Osteocyte (in vitro differentiated cells): ENCODE data around the gene QPRT. TPM values are rescaled to one million over a fixed set of nuclear protein-coding genes. Genes with fewer than 3 reads are reported as not detected.

ENCODE experiments used
- DNase-seq: peaks from one replicate; pipeline ENCODE4 v3.0.0; 2021; ENCODE audit warnings: mixed read lengths; ENCODE audit not compliant: unreplicated experiment; ENCODE audit errors: extremely low spot score
- H3K27ac Mint-ChIP-seq: one replicate; pipeline ENCODE4 v1.8.0; 2021; ENCODE audit warnings: mild to moderate bottlenecking, mixed read lengths; ENCODE audit not compliant: unreplicated experiment
- H3K27me3 Mint-ChIP-seq: one replicate; pipeline ENCODE4 v1.8.0; 2021; ENCODE audit warnings: mixed read lengths; ENCODE audit not compliant: unreplicated experiment
- H3K36me3 Mint-ChIP-seq: one replicate; pipeline ENCODE4 v1.8.0; 2021; ENCODE audit warnings: mixed read lengths; ENCODE audit not compliant: unreplicated experiment
- H3K4me1 Mint-ChIP-seq: one replicate; pipeline ENCODE4 v1.8.0; 2021; ENCODE audit warnings: mixed read lengths; ENCODE audit not compliant: unreplicated experiment
- H3K4me3 Mint-ChIP-seq: one replicate; pipeline ENCODE4 v1.8.0; 2021; ENCODE audit warnings: mild to moderate bottlenecking, moderate library complexity, mixed read lengths; ENCODE audit not compliant: unreplicated experiment
- H3K9me3 Mint-ChIP-seq: one replicate; pipeline ENCODE4 v1.8.0; 2021; ENCODE audit warnings: mixed read lengths; ENCODE audit not compliant: unreplicated experiment
- total RNA-seq: library from RNA; stranded (reverse); gene quantifications from 2 replicates; pipeline ENCODE4 v1.2.1, GENCODE V29; 2021
- TF ChIP-seq, protein P1 (sequence below): fragments of 200-600 bp; sonication (generic); IDR thresholded peaks from 2 replicates; pipeline ENCODE4 v1.5.0; 2021; ENCODE audit warnings: antibody characterized with exemption, mild to moderate bottlenecking, moderate library complexity

The QPRT gene
- total RNA-seq, 1 donor from 2014 or later: 23.5 TPM

DNA sequence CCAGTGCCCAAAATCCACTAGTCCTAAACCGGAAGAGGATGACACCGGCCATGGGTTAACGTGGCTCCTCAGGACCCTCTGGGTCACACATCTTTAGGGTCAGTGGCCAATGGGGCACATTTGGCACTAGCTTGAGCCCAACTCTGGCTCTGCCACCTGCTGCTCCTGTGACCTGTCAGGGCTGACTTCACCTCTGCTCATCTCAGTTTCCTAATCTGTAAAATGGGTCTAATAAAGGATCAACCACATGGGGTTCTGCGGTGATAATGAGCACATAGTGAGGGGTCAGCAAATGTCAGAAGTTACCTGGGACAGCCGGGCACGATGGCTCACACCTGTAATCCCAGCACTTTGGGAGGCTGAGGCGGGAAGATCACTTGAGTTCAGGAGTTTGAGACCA lies 18.4 kb downstream of the QPRT start:
- Mint-ChIP-seq H3K27me3 (no peaks in the 10 kb centered on the region), H3K4me1 (peaks cover 4% of the 10 kb centered on the region), H3K36me3 (peaks cover 8% of the 10 kb centered on the region), H3K4me3 (no peak overlapping the region), H3K27ac (no peak overlapping the region), H3K9me3 (peaks cover 7% of the 10 kb centered on the region)
- DNase-seq: no peak
- TF ChIP-seq, protein P1, sequence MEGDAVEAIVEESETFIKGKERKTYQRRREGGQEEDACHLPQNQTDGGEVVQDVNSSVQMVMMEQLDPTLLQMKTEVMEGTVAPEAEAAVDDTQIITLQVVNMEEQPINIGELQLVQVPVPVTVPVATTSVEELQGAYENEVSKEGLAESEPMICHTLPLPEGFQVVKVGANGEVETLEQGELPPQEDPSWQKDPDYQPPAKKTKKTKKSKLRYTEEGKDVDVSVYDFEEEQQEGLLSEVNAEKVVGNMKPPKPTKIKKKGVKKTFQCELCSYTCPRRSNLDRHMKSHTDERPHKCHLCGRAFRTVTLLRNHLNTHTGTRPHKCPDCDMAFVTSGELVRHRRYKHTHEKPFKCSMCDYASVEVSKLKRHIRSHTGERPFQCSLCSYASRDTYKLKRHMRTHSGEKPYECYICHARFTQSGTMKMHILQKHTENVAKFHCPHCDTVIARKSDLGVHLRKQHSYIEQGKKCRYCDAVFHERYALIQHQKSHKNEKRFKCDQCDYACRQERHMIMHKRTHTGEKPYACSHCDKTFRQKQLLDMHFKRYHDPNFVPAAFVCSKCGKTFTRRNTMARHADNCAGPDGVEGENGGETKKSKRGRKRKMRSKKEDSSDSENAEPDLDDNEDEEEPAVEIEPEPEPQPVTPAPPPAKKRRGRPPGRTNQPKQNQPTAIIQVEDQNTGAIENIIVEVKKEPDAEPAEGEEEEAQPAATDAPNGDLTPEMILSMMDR: no peak

DNA sequence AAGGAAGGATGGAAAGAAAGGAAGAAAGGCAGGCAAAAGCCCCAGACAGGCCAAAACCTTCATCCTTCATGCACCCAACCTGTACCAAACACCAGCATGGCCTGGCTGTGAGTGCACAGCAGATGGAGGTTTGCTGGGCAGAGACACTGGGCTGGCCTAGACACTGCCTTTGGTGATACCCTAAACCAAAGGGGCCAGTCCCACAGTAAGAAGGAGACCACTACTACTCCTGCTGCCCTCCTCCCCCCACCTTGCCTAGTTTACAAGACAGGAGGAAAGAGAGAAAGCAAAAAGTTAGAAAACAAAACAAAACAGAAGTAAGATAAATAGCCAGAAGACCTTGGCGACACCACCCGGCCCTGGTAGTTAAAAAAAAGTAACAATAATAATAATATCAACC lies 19.1 kb downstream of the QPRT start:
- Mint-ChIP-seq H3K36me3 (peaks cover 8% of the 10 kb centered on the region), H3K27me3 (no peaks in the 10 kb centered on the region), H3K4me3 (no peak overlapping the region), H3K27ac (no peak overlapping the region), H3K4me1 (peaks cover 4% of the 10 kb centered on the region), H3K9me3 (peaks cover 7% of the 10 kb centered on the region)
- no peak for DNase-seq
- TF ChIP-seq, protein P1: no peak

DNA sequence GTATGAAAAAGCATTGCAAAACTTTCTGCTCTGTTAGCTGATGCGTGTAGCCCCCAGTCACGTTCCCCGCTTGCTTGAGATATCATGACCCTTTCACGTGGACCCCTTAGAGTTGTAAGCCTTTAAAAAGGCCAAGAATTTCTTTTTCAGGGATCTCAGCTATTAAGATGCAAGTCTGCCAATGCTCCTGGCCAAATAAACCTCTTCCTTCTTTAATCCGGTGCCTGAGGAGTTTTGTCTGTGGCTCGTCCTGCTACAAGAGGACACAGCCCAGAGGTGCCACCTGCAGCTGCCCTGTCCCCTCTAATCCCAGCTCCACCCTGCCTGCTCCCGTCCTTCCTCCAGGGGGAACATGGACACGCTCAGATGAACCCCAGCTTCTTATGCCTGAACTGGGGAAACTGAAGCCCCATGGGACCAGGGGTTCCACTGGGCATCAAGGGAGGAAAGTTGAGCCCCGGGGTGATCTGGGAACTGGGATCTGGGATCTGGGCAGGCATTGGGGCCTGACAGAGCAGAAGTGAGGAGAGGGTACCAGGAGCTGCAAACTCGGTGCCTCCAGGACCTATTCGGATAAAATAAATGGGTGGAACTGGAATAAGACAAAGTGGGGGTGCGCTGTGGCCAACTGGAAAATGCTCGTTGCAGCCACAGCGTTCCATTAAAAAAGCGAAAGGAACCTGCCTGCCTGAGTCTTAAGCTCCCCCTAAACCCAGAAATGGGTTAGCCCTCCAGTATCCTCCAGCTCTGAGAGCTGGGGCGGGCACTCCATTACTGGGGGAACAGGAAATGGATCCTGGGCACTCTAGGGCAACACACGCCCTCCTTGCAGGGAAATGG lies 19.7 kb downstream of the QPRT start:
- Mint-ChIP-seq H3K27me3 (no peaks in the 10 kb centered on the region), H3K36me3 (peaks cover 8% of the 10 kb centered on the region), H3K4me3 (no peak overlapping the region), H3K27ac (no peak overlapping the region), H3K4me1 (peaks cover 4% of the 10 kb centered on the region), H3K9me3 (peaks cover 7% of the 10 kb centered on the region)
- TF ChIP-seq, protein P1: no peak
- no peak for DNase-seq

DNA sequence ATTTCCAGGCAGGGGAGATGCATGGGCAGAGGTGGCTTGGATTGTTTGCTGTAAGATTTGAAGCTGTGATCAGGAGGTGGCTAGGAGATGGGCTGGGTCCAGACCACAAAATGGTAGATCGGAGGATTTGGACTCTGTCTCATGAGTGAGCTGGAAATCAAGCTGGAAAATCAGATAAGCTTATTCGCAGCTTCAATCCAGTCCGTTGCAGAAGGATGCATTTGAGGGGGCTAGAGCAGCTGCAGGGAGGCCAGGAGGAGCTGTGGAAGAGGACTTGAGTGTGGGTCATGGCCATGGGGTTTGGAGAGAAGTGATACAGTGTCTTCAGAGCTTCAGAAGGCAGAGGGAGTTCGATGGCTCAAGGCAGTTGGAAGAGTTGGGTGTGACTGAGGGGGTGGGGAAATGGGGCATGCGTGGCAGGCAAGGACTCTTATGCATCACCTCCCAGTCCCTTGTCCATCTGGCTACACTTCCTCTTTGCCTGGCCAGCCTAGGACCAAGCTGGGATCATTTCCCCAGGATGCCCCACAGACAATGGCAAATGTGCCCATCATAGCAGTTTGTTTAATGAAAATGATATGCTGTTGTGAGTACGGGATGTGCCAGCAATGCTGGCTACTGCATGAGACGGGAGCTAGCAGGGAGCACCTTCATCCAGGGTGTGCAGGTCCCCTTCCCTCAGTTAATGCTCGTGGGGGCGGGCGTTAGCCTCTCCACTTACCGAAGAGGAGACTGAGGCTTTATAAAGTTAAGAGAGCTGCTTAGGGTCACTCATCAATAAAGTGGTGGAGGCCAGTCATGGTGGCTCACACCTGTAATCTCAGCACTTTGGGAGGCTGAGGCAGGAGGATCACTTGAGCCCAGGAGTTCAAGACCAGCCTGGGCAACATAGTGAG lies 20.6 kb downstream of the QPRT start:
- no peak for DNase-seq
- Mint-ChIP-seq H3K36me3 (peaks cover 8% of the 10 kb centered on the region), H3K4me1 (peaks cover 4% of the 10 kb centered on the region), H3K27ac (no peak overlapping the region), H3K27me3 (no peaks in the 10 kb centered on the region), H3K4me3 (no peak overlapping the region), H3K9me3 (peaks cover 7% of the 10 kb centered on the region)
- TF ChIP-seq, protein P1: no peak
